ENCODE measurements around the gene LNPEP.

GRCh38 chr5:97065475-97065874 is 129.6 kb downstream of the LNPEP start:
- TF ChIP-seq SUZ12 (IDR thresholded peaks at IDR 0.05; ENCODE audit: extremely low read depth, insufficient read depth, insufficient read length) (no peak), YY1 (IDR thresholded peaks at IDR 0.05; ENCODE audit: insufficient read depth, insufficient read length) (no peak)

Data from NT2/D1 (cell line).